GOT3 (cell line): Measurements from ENCODE around the gene KLRC1.
"Not testable (repeated sequence)": the region's sequence is repeated elsewhere in the genome, so short reads cannot be mapped to it uniquely, and the experiment has no call there.

Experiments
- DNase-seq: peaks from one replicate; lab custom pipeline; 2025; ENCODE audit warnings: mixed read lengths; lab: John Stamatoyannopoulos, UW

Gene KLRC1

GRCh38 chr12:10422159-10422558 lies 31.0 kb downstream of the KLRC1 start:
- DNase-seq: not testable (repeated sequence)

GRCh38 chr12:10420334-10420733 lies 32.8 kb downstream of the KLRC1 start, which contains the start of gene KLRC3:
Gene KLRC3 (minus strand): TSS chr12:10420595. CDS start chr12:10420550, 45 bp downstream.
- DNase-seq: not testable (repeated sequence)

- DNase-seq: no peak
Measured at GRCh38 chr12:10409392-10409791, 43.8 kb downstream of the KLRC1 start, which contains the start of gene KLRC4. Gene KLRC4 (minus strand): TSS chr12:10409757. CDS start chr12:10409575, 182 bp downstream.

GRCh38 chr12:10408842-10409241 lies 44.3 kb downstream of the KLRC1 start:
- DNase-seq: no peak

- no peak for DNase-seq
Measured at GRCh38 chr12:10406725-10407124, 46.5 kb downstream of the KLRC1 start.

- no peak for DNase-seq
Measured at GRCh38 chr12:10405294-10405693, 47.9 kb downstream of the KLRC1 start.

GRCh38 chr12:10404798-10405197 lies 48.4 kb downstream of the KLRC1 start:
- DNase-seq: no peak

GRCh38 chr12:10400829-10401228 lies 52.3 kb downstream of the KLRC1 start:
- no peak for DNase-seq

- DNase-seq: no peak
Measured at GRCh38 chr12:10398168-10398567, 55.0 kb downstream of the KLRC1 start.

GRCh38 chr12:10397296-10397695 lies 55.9 kb downstream of the KLRC1 start:
- DNase-seq: no peak

- DNase-seq: not testable (repeated sequence)
Measured at GRCh38 chr12:10396176-10396575, 57.0 kb downstream of the KLRC1 start.
